Stimulated activated CD8-positive, alpha-beta memory T cell treated with anti-CD3 and anti-CD28 coated beads, Interleukin-4, amount 100 ng/mL, for 1 hour (primary cell): Measurements from ENCODE around the gene INPP5B.

Source experiments
- DNase-seq, 2 donors: peaks; one replicate each; pipeline ENCODE4 v3.0.0-alpha.2; 2020; ENCODE audit warnings: low read depth in 2 of 2, low spot score in 1 of 2

Gene INPP5B

GRCh38 chr1:37844536-37844935 is 102.3 kb downstream of the INPP5B start:
- DNase-seq: no peak

- no peak for DNase-seq
Measured at GRCh38 chr1:37841652-37842051, 105.2 kb downstream of the INPP5B start.

GRCh38 chr1:37840711-37841110 is 106.1 kb downstream of the INPP5B start:
- DNase-seq: no peak

GRCh38 chr1:37839676-37840075 is 107.2 kb downstream of the INPP5B start:
- no peak for DNase-seq

- DNase-seq: no peak
Measured at GRCh38 chr1:37836788-37837187, 110.1 kb downstream of the INPP5B start.

GRCh38 chr1:37831809-37832208 is 115.0 kb downstream of the INPP5B start:
- DNase-seq: no peak

GRCh38 chr1:37831109-37831508 is 115.7 kb downstream of the INPP5B start:
- no peak for DNase-seq

GRCh38 chr1:37828410-37829074 is 118.3 kb downstream of the INPP5B start:
- DNase-seq: no peak

GRCh38 chr1:37825506-37825905 is 121.3 kb downstream of the INPP5B start:
- no peak for DNase-seq

- DNase-seq: no peak
Measured at GRCh38 chr1:37824001-37824400, 122.9 kb downstream of the INPP5B start.

- DNase-seq: no peak
Measured at GRCh38 chr1:37822906-37823815, 123.7 kb downstream of the INPP5B start.

GRCh38 chr1:37821481-37821880 is 125.4 kb downstream of the INPP5B start:
- no peak for DNase-seq

GRCh38 chr1:37817481-37817880 is 129.4 kb downstream of the INPP5B start:
- DNase-seq: no peak

GRCh38 chr1:37814252-37814651 is 132.6 kb downstream of the INPP5B start:
- no peak for DNase-seq

- no peak for DNase-seq
Measured at GRCh38 chr1:37813529-37814145, 133.2 kb downstream of the INPP5B start.

- DNase-seq: no peak
Measured at GRCh38 chr1:37811027-37811655, 135.7 kb downstream of the INPP5B start.
